H1 (cell line): ENCODE results near the gene CBL. TPM values are rescaled to one million over a fixed set of nuclear protein-coding genes. Genes with fewer than 3 reads are reported as not detected.

Experiments used
- CTCF ChIA-PET: fragments of 300-600 bp; sonication (Branson Sonifier 250); formaldehyde crosslinking; loops from one replicate; lab custom pipeline; 2021; ENCODE audit not compliant: partially characterized antibody; lab: Charles Lee
- POLR2A ChIA-PET: fragments of 300-600 bp; sonication (Branson Sonifier 250); formaldehyde crosslinking; loops from one replicate; lab custom pipeline; 2021; ENCODE audit warnings: inconsistent platforms; ENCODE audit not compliant: partially characterized antibody; lab: Charles Lee
- DNase-seq, 2 experiments: peaks; one replicate each; pipeline versions ENCODE4 v3.0.0 to v3.0.0-alpha.2; 2010 to 2022; ENCODE audit warnings: low spot score in 2 of 2, low read depth in 1 of 2, mixed read lengths in 1 of 2
- FAIRE-seq: peaks from 2 replicates; lab custom pipeline; 2011; peaks lifted over from hg19 to GRCh38; lab: Jason Lieb, UNC
- H2AFZ ChIP-seq: 2 replicates; pipeline ENCODE4 v1.8.1; 2012; ENCODE audit warnings: low read length, inconsistent platforms
- H2AK5ac ChIP-seq: 2 replicates; pipeline ENCODE4 v1.6.1; 2013; ENCODE audit warnings: low read depth, low read length
- H2BK120ac ChIP-seq: replicated peaks from 2 replicates; pipeline ENCODE3; 2013; ENCODE audit warnings: low read depth, low read length, inconsistent platforms
- H2BK12ac ChIP-seq: 2 replicates; pipeline ENCODE4 v1.6.1; 2013; ENCODE audit warnings: low read depth, low read length
- H2BK15ac ChIP-seq: 2 replicates; pipeline ENCODE4 v1.6.1; 2013; ENCODE audit warnings: low read length
- H2BK20ac ChIP-seq: 2 replicates; pipeline ENCODE4 v1.6.1; 2013; ENCODE audit warnings: low read length
- H2BK5ac ChIP-seq: 2 replicates; pipeline ENCODE4 v1.6.1; 2013; ENCODE audit warnings: low read depth, low read length
- H3K14ac ChIP-seq: 2 replicates; pipeline ENCODE4 v1.6.1; 2013; ENCODE audit warnings: inconsistent platforms; ENCODE audit not compliant: insufficient read length
- H3K18ac ChIP-seq: 2 replicates; pipeline ENCODE4 v1.6.1; 2013; ENCODE audit warnings: low read length; ENCODE audit errors: extremely low read depth
- H3K23ac ChIP-seq: 2 replicates; pipeline ENCODE4 v1.6.1; 2013; ENCODE audit warnings: inconsistent platforms; ENCODE audit not compliant: insufficient read length
- H3K23me2 ChIP-seq: 2 replicates; pipeline ENCODE4 v1.6.1; 2013; ENCODE audit warnings: low read depth, low read length
- H3K27ac ChIP-seq: 2 replicates; pipeline ENCODE4 v1.6.1; 2011; ENCODE audit warnings: low read depth, low read length, inconsistent platforms
- H3K27me3 ChIP-seq, 4 experiments: replicated peaks in 1 of 4; 1 replicate in 1 of 4; 2 replicates in 3 of 4; pipeline versions ENCODE4 v1.6.1 to v1.8.1; 2011 to 2013; ENCODE audit warnings: low read length in 3 of 4, mild to moderate bottlenecking in 3 of 4, inconsistent platforms in 2 of 4, mixed read lengths in 2 of 4, moderate library complexity in 1 of 4; ENCODE audit not compliant: control insufficient read depth in 3 of 4, insufficient read depth in 3 of 4; ENCODE audit errors: extremely low read depth in 1 of 4
- H3K36me3 ChIP-seq, 4 experiments: 2 replicates each; pipeline versions ENCODE4 v1.6.1 to v1.8.1; 2011 to 2013; ENCODE audit warnings: mild to moderate bottlenecking in 4 of 4, low read length in 3 of 4, moderate library complexity in 2 of 4, control low read depth in 1 of 4, inconsistent platforms in 1 of 4; ENCODE audit not compliant: insufficient read depth in 4 of 4, control insufficient read depth in 2 of 4
- H3K4ac ChIP-seq: replicated peaks from 2 replicates; pipeline ENCODE3; 2013; ENCODE audit warnings: low read length, low read depth, mixed read lengths, inconsistent platforms; ENCODE audit not compliant: insufficient read length
- H3K4me1 ChIP-seq, 4 experiments: replicated peaks in 1 of 4; 1 replicate in 1 of 4; 2 replicates in 3 of 4; pipeline versions ENCODE4 v1.6.1 to v1.8.1; 2011 to 2013; ENCODE audit warnings: low read length in 3 of 4, inconsistent platforms in 2 of 4, mixed read lengths in 1 of 4; ENCODE audit not compliant: insufficient read depth in 4 of 4, control insufficient read depth in 3 of 4
- H3K4me2 ChIP-seq, 2 experiments: 2 replicates each; pipeline versions ENCODE4 v1.6.1 to v1.8.1; 2011 to 2013; ENCODE audit warnings: low read depth in 2 of 2, low read length in 2 of 2, control low read depth in 1 of 2, inconsistent platforms in 1 of 2, mild to moderate bottlenecking in 1 of 2; ENCODE audit not compliant: insufficient read depth in 1 of 2
- H3K4me3 ChIP-seq, 4 experiments: fragments of 200-600, 300-600 bp in 1 of 4; sonication (generic), shearing (Covaris generic), sonication (Bioruptor Twin) in 1 of 4; 2 replicates each; pipeline versions ENCODE4 v1.5.1 to v1.8.1; 2011 to 2016; ENCODE audit warnings: low read length in 4 of 4, low read depth in 3 of 4, control low read depth in 2 of 4, inconsistent platforms in 2 of 4, mild to moderate bottlenecking in 2 of 4, mixed read lengths in 1 of 4, moderate library complexity in 1 of 4; ENCODE audit not compliant: insufficient read depth in 2 of 4; ENCODE audit errors: extremely low read depth in 1 of 4
- H3K56ac ChIP-seq: replicated peaks from 2 replicates; pipeline ENCODE3; 2013; ENCODE audit warnings: low read depth, mild to moderate bottlenecking, mixed read lengths, low read length, inconsistent platforms; ENCODE audit not compliant: insufficient read length
- H3K79me1 ChIP-seq: 2 replicates; pipeline ENCODE4 v1.6.1; 2013; ENCODE audit warnings: low read depth, low read length, control low read depth
- H3K79me2 ChIP-seq, 2 experiments: 2 replicates each; pipeline versions ENCODE4 v1.6.1 to v1.8.1; 2012 to 2013; ENCODE audit warnings: low read length in 2 of 2, mild to moderate bottlenecking in 2 of 2, inconsistent platforms in 1 of 2; ENCODE audit not compliant: insufficient read depth in 2 of 2, control insufficient read depth in 1 of 2
- H3K9ac ChIP-seq, 4 experiments: replicated peaks in 1 of 4; 1 replicate in 1 of 4; 2 replicates in 3 of 4; pipeline versions ENCODE4 v1.6.1 to v1.8.1; 2011 to 2013; ENCODE audit warnings: low read depth in 3 of 4, low read length in 3 of 4, control low read depth in 2 of 4, mild to moderate bottlenecking in 2 of 4, moderate library complexity in 2 of 4, inconsistent platforms in 1 of 4; ENCODE audit errors: extremely low read depth in 1 of 4
- H3K9me3 ChIP-seq, 2 experiments: 2 replicates each; pipeline versions ENCODE4 v1.6.1 to v1.8.1; 2012 to 2013; ENCODE audit warnings: mild to moderate bottlenecking in 2 of 2, moderate library complexity in 2 of 2, control low read depth in 1 of 2, inconsistent platforms in 1 of 2, low read depth in 1 of 2, low read length in 1 of 2, mixed read lengths in 1 of 2; ENCODE audit not compliant: insufficient read depth in 2 of 2
- H4K20me1 ChIP-seq, 2 experiments: replicated peaks in 1 of 2; 2 replicates each; pipeline versions ENCODE3 to v1.8.1; 2011 to 2013; ENCODE audit warnings: inconsistent platforms in 2 of 2, low read length in 2 of 2, mild to moderate bottlenecking in 1 of 2; ENCODE audit not compliant: insufficient read depth in 2 of 2, control insufficient read depth in 1 of 2
- H4K5ac ChIP-seq: 2 replicates; pipeline ENCODE4 v1.6.1; 2013; ENCODE audit warnings: low read length, low read depth, mixed read lengths, inconsistent platforms; ENCODE audit not compliant: insufficient read length
- H4K8ac ChIP-seq: 2 replicates; pipeline ENCODE4 v1.8.0; 2013; ENCODE audit warnings: mild to moderate bottlenecking, moderate library complexity, low read length, inconsistent platforms; ENCODE audit not compliant: insufficient read depth; ENCODE audit errors: extremely low read depth
- H4K91ac ChIP-seq: replicated peaks from 2 replicates; pipeline ENCODE3; 2013; ENCODE audit warnings: low read length, mixed read lengths, inconsistent platforms; ENCODE audit not compliant: insufficient read length
- ATF3 ChIP-seq: IDR thresholded peaks from 2 replicates; pipeline ENCODE4 v1.6.1; 2011; ENCODE audit warnings: low read depth, mild to moderate bottlenecking, low read length; ENCODE audit not compliant: insufficient read depth
- BACH1 ChIP-seq: IDR thresholded peaks from 2 replicates; pipeline ENCODE4 v1.6.1; 2012; ENCODE audit warnings: low read length, improper control_type of control experiment
- EZH2 ChIP-seq: fragments of 200-600 bp; sonication (generic); IDR thresholded peaks from 2 replicates; pipeline ENCODE4 v1.7.1; 2012; ENCODE audit warnings: low read depth, mild to moderate bottlenecking, moderate library complexity, low read length, inconsistent platforms; ENCODE audit not compliant: severe bottlenecking
- HDAC6 ChIP-seq: IDR thresholded peaks from one replicate; pipeline ENCODE4 v1.7.1; 2012; ENCODE audit warnings: low read depth, mild to moderate bottlenecking, inconsistent platforms, low read length, moderate library complexity
- JUND ChIP-seq: IDR thresholded peaks from 2 replicates; pipeline ENCODE4 v1.6.1; 2011; ENCODE audit warnings: mild to moderate bottlenecking, improper control_type of control experiment, low read length
- RBBP5 ChIP-seq: IDR thresholded peaks from 2 replicates; pipeline ENCODE4 v1.7.1; 2012; ENCODE audit warnings: low read depth, mild to moderate bottlenecking, inconsistent platforms, low read length, moderate library complexity, borderline replicate concordance
- SAP30 ChIP-seq: fragments of 300-600 bp; sonication (generic); IDR thresholded peaks from 2 replicates; pipeline ENCODE4 v1.7.1; 2012; ENCODE audit warnings: low read length, moderate library complexity, mild to moderate bottlenecking, inconsistent platforms; ENCODE audit not compliant: insufficient read depth, insufficient replicate concordance
- TEAD4 ChIP-seq: IDR thresholded peaks from 2 replicates; pipeline ENCODE4 v1.6.1; 2012; ENCODE audit warnings: low read depth, low read length, inconsistent platforms, mixed read lengths
- WGBS, 2 experiments: shearing (Covaris generic) in 1 of 2; methylation state at CpG; one replicate each; pipeline versions ENCODE4 v1.1.6 to v1.1.7; 2013 to 2015; ENCODE audit warnings: low lambda C conversion rate in 2 of 2, mixed read lengths in 2 of 2, inconsistent platforms in 1 of 2, low coverage in 1 of 2, missing lambda C conversion rate in 1 of 2; ENCODE audit not compliant: insufficient replicate concordance in 2 of 2, insufficient coverage in 1 of 2, insufficient read length in 1 of 2; ENCODE audit errors: extremely low coverage in 1 of 2, missing lambda C conversion rate in 1 of 2; 5-methylcytosine and 5-hydroxymethylcytosine counted together
- polyA plus RNA-seq, 7 experiments: library from polyadenylated mRNA; depleted of rRNA in 3 of 7; stranded (reverse) in 5 of 7; unstranded in 2 of 7; fragments of >200 nt in 5 of 7; fragments of 200-250 nt in 2 of 7; gene quantifications; 1 replicate in 5 of 7; 2 replicates in 1 of 7; 4 replicates in 1 of 7; pipeline versions ENCODE4 v1.2.1 to v1.2.3, GENCODE V29; 2011 to 2013; ENCODE audit warnings: missing spikeins in 2 of 7, mixed read lengths in 2 of 7
- total RNA-seq: library from RNA; stranded (reverse); fragmentation: NEBNext Ultra II Directional; extraction: Animal tissue kit (Norgen Biotek cat#: 25700); gene quantifications from 2 replicates; pipeline ENCODE4 v1.2.1, GENCODE V29; 2021
- TF ChIP-seq, protein P1 (sequence below): IDR thresholded peaks from 2 replicates; pipeline ENCODE4 v1.6.1; 2011; ENCODE audit warnings: low read length, improper control_type of control experiment
- TF ChIP-seq, protein P2 (sequence below): IDR thresholded peaks from 2 replicates; pipeline ENCODE4 v1.6.1; 2012; ENCODE audit warnings: inconsistent platforms

Gene CBL
- total and polyA plus RNA-seq, 2 of the 8 experiments (the other 6 are each of a cell fraction or from before 2014, with no cell fraction given), result 23.1 to 57.8 TPM

DNA sequence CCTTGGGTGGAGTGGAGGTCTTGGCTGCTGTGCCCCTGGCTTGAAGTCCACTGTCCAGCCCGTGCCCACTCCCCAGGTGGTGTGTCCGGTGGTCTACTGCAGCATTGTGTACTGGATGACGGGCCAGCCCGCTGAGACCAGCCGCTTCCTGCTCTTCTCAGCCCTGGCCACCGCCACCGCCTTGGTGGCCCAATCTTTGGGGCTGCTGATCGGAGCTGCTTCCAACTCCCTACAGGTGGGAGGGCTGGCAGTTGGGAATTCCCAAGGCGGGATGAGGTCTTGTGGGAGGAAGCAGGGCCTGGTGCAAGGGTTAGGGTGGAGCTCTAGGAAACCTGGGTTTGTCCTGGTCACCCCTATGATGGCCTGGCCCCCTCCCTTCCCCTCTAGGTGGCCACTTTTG is 46.0 kb upstream of the CBL start:
- Histone ChIP-seq H3K9ac (no peak overlapping the region), H2BK5ac (no peak overlapping the region), H3K23me2 (no peaks in the 10 kb centered on the region), H3K14ac (no peak overlapping the region), H3K18ac (no peak overlapping the region), H2BK15ac (0 out of 2 replicates have a peak overlapping the region, but pooled peaks have one; percentile 46), H4K91ac (no peak overlapping the region), H3K36me3 (no peaks in the 10 kb centered on the region), H3K79me2 (no peaks in the 10 kb centered on the region), H2AK5ac (peak overlapping the region; percentile 53; the same call in 1 of the 2 replicates), H3K4ac (no peak overlapping the region), H2BK12ac (0 out of 2 replicates have a peak overlapping the region, but pooled peaks have one; percentile 11), H3K56ac (no peak overlapping the region), H3K9me3 (no peaks in the 10 kb centered on the region), H3K27ac (no peak overlapping the region), H2BK20ac (no peak overlapping the region), H3K23ac (no peak overlapping the region), H2AFZ (no peak overlapping the region), H4K20me1 (no peaks in the 10 kb centered on the region), H3K79me1 (no peaks in the 10 kb centered on the region), H2BK120ac (no peak overlapping the region), H4K5ac (peak overlapping the region; percentile 19), H3K4me2 (0 out of 4 replicates have a peak overlapping the region, but pooled peaks of 1 of the 2 experiments have one; percentile 27), H3K4me3 (no peak overlapping the region), H3K4me1 (peaks cover 0 to 5% (median 2%) of the 10 kb centered on the region in 4 experiments; a peak in 4 of 7 replicates), H3K27me3 (no peaks in the 10 kb centered on the region; a peak in 2 of 7 replicates), H4K8ac (peak overlapping the region; percentile 79; the same call in 1 of the 2 replicates)
- DNase-seq (no peak), FAIRE-seq (no peak)
- ChIA-PET POLR2A (interaction anchor here (1.2 to 2.3 kb wide), 4 partner anchors 9 to 142 kb away, joined by 3 to 12 read pairs (median 4); partner anchors contain the start of genes CBL, NLRX1, RPS25 and TRAPPC4), CTCF (interaction anchor here (1.0 to 23.6 kb wide), 9 partner anchors 10 to 164 kb away, joined by 3 to 389 read pairs (median 10); partner anchors contain the start of genes ABCG4, CBL, NHERF4 and NLRX1)
- 92% methylated on average over 9 of the region's 9 CpGs; no CpG with 5 or more reads in 1 of the 2 experiments for WGBS, 2 experiments
- TF ChIP-seq SAP30, result no peak
- no peak for TF ChIP-seq EZH2
- TF ChIP-seq HDAC6, result no peak
- no peak for TF ChIP-seq RBBP5
- TF ChIP-seq, protein P1, sequence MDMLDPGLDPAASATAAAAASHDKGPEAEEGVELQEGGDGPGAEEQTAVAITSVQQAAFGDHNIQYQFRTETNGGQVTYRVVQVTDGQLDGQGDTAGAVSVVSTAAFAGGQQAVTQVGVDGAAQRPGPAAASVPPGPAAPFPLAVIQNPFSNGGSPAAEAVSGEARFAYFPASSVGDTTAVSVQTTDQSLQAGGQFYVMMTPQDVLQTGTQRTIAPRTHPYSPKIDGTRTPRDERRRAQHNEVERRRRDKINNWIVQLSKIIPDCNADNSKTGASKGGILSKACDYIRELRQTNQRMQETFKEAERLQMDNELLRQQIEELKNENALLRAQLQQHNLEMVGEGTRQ, result no peak
- TF ChIP-seq ATF3, result no peak
- TF ChIP-seq, protein P2, sequence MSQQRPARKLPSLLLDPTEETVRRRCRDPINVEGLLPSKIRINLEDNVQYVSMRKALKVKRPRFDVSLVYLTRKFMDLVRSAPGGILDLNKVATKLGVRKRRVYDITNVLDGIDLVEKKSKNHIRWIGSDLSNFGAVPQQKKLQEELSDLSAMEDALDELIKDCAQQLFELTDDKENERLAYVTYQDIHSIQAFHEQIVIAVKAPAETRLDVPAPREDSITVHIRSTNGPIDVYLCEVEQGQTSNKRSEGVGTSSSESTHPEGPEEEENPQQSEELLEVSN, result no peak
- TF ChIP-seq JUND, result no peak
- TF ChIP-seq BACH1, result no peak
- no peak for TF ChIP-seq TEAD4
